HL-60 (cell line): Measurements from ENCODE around the gene ACACB.

Source experiments
- CTCF ChIP-seq: IDR thresholded peaks from one replicate; pipeline ENCODE4 v1.5.1; 2011; ENCODE audit warnings: low read length, control low read depth, inconsistent platforms; ENCODE audit not compliant: insufficient read depth
- GABPA ChIP-seq: IDR thresholded peaks from 2 replicates; pipeline ENCODE4 v1.6.1; 2012; ENCODE audit warnings: low read depth
- POLR2AphosphoS5 ChIP-seq: IDR thresholded peaks from 2 replicates; pipeline ENCODE4 v1.6.1; 2012; ENCODE audit warnings: low read depth
- REST ChIP-seq: IDR thresholded peaks from 2 replicates; pipeline ENCODE4 v1.6.1; 2012; ENCODE audit warnings: low read depth; ENCODE audit not compliant: insufficient replicate concordance
- SPI1 ChIP-seq: IDR thresholded peaks from 2 replicates; pipeline ENCODE4 v1.6.1; 2012; ENCODE audit warnings: low read depth, mild to moderate bottlenecking, borderline replicate concordance

GRCh38 chr12:109301643-109302168, 185.3 kb downstream of the ACACB start:
- TF ChIP-seq CTCF, result no peak
- no peak for TF ChIP-seq POLR2AphosphoS5
- TF ChIP-seq GABPA, result no peak
- no peak for TF ChIP-seq REST
- no peak for TF ChIP-seq SPI1
